ENCODE measurements around the gene MASP2. TPM values are rescaled to one million over a fixed set of nuclear protein-coding genes. Genes with fewer than 3 reads are reported as not detected.
"Not testable (repeated sequence)": the region's sequence is repeated elsewhere in the genome, so short reads cannot be mapped to it uniquely, and the experiment has no call there.

MASP2 gene
- total and polyA plus RNA-seq, 2 donors (not counting 1 experiment from before 2014, with no cell fraction given), result 0.06 TPM; not detected in 1

DNA sequence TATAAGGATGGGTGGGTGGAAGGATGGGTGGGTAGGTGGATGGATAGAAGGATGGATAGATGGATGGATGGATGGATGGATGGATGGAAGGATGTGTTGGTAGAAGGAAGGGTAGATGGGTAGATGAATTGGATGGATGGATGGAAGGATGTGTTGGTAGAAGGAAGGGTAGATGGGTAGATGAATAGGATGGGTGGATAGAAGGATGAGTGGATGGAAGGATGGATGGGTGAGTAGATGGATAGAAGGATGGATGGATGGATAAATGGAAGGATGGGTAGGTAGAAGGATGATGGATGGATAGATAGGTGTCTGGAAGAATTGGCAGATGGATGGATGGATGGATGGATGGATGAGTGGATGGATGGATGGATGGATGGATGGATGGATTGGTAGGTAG, 6.0 kb downstream of the MASP2 start:
- Histone ChIP-seq H2AFZ (ENCODE audit: insufficient read depth, low read depth, low read length, poor library complexity, severe bottlenecking) (no peak overlapping the region), H3K36me3 (replicated peaks in 1 of 2; ENCODE audit: control extremely low read depth in 1 of 2, control insufficient read depth in 1 of 2, extremely low read depth in 1 of 2, insufficient read depth in 2 of 2, low read length in 1 of 2) (no peaks in the 10 kb centered on the region), H3K27ac (ENCODE audit: low read length in 2 of 2) (no peak overlapping the region), H4K20me1 (ENCODE audit: control insufficient read depth, insufficient read depth, low read length, poor library complexity, severe bottlenecking) (no peaks in the 10 kb centered on the region), H3K4me1 (ENCODE audit: control insufficient read depth in 2 of 2, insufficient read depth in 2 of 2, low read length in 2 of 2) (peaks cover 0 to 3% of the 10 kb centered on the region in 2 donors), H3K27me3 (replicated peaks in 1 of 4; ENCODE audit: control extremely low read depth in 1 of 4, control insufficient read depth in 3 of 4, insufficient read depth in 4 of 4, low read length in 3 of 4) (peaks cover 0 to 13% (median 2%) of the 10 kb centered on the region in 4 experiments), H3K79me2 (ENCODE audit: control insufficient read depth, insufficient read depth, low read length) (no peaks in the 10 kb centered on the region), H3K9ac (ENCODE audit: low read length) (no peak overlapping the region), H3K9me3 (ENCODE audit: control extremely low read depth in 1 of 3, control insufficient read depth in 2 of 3, insufficient read depth in 1 of 3, low read length in 2 of 3) (no peaks in the 10 kb centered on the region), H3K4me2 (replicated peaks; ENCODE audit: low read depth, low read length, poor library complexity, severe bottlenecking) (no peak overlapping the region), H3K4me3 (ENCODE audit: control extremely low read depth in 1 of 5, extremely low read depth in 1 of 5, insufficient read depth in 1 of 5, low read depth in 2 of 5, low read length in 4 of 5) (no peak overlapping the region)
- H3K27me3 Mint-ChIP-seq, result peaks cover 7% of the 10 kb centered on the region
- peaks cover 4% of the 10 kb centered on the region for H3K4me1 Mint-ChIP-seq
- POLR2A ChIA-PET, result no interaction called here
- no peak for DNase-seq
- CTCF ChIA-PET, result interaction anchor here (0.6 kb wide), 1 partner anchor 277 kb away, joined by 4 read pairs; no protein-coding TSS in a partner anchor
- intact Hi-C loops (cut with micrococcal nuclease), result no loop called here
- H3K9me3 Mint-ChIP-seq (ENCODE audit: insufficient read depth), result no peaks in the 10 kb centered on the region
- H3K27ac Mint-ChIP-seq, result no peak overlapping the region
- no peak for TF ChIP-seq EZH2 (IDR thresholded peaks at IDR 0.05; ENCODE audit: borderline replicate concordance, insufficient read depth, low read depth, low read length, poor library complexity, severe bottlenecking)
- TF ChIP-seq, protein P1, sequence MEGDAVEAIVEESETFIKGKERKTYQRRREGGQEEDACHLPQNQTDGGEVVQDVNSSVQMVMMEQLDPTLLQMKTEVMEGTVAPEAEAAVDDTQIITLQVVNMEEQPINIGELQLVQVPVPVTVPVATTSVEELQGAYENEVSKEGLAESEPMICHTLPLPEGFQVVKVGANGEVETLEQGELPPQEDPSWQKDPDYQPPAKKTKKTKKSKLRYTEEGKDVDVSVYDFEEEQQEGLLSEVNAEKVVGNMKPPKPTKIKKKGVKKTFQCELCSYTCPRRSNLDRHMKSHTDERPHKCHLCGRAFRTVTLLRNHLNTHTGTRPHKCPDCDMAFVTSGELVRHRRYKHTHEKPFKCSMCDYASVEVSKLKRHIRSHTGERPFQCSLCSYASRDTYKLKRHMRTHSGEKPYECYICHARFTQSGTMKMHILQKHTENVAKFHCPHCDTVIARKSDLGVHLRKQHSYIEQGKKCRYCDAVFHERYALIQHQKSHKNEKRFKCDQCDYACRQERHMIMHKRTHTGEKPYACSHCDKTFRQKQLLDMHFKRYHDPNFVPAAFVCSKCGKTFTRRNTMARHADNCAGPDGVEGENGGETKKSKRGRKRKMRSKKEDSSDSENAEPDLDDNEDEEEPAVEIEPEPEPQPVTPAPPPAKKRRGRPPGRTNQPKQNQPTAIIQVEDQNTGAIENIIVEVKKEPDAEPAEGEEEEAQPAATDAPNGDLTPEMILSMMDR (IDR thresholded peaks at IDR 0.05), result no peak
- no peak overlapping the region for H3K4me3 Mint-ChIP-seq
- ATAC-seq (ENCODE audit: low read depth), result no peak

DNA sequence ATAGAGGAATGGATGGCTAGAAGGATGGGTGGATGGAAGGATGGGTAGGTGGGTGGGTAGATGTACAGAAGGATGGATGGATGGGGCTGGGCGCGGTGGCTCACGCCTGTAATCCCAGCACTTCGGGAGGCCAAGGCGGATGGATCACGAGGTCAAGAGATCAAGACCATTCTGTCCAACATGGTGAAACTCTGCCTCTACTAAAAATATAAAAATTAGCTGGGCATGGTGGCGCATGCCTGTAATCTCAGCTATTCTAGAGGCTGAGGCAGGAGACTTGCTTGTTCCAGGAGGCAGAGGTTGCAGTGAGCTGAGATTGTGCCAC, 7.0 kb downstream of the MASP2 start:
- H3K9ac ChIP-seq (ENCODE audit: low read length); H4K20me1 ChIP-seq (ENCODE audit: control insufficient read depth, insufficient read depth, low read length, poor library complexity, severe bottlenecking); H3K4me2 ChIP-seq (replicated peaks; ENCODE audit: low read depth, low read length, poor library complexity, severe bottlenecking); H2AFZ ChIP-seq (ENCODE audit: insufficient read depth, low read depth, low read length, poor library complexity, severe bottlenecking); DNase-seq; H3K9me3 ChIP-seq (ENCODE audit: control extremely low read depth in 1 of 3, control insufficient read depth in 2 of 3, insufficient read depth in 1 of 3, low read length in 2 of 3); H3K27me3 Mint-ChIP-seq; H3K79me2 ChIP-seq (ENCODE audit: control insufficient read depth, insufficient read depth, low read length); H3K27ac ChIP-seq (ENCODE audit: low read length in 2 of 2); H3K9me3 Mint-ChIP-seq (ENCODE audit: insufficient read depth); intact Hi-C loops (cut with micrococcal nuclease); H3K4me1 ChIP-seq (ENCODE audit: control insufficient read depth in 2 of 2, insufficient read depth in 2 of 2, low read length in 2 of 2); H3K36me3 ChIP-seq (replicated peaks in 1 of 2; ENCODE audit: control extremely low read depth in 1 of 2, control insufficient read depth in 1 of 2, extremely low read depth in 1 of 2, insufficient read depth in 2 of 2, low read length in 1 of 2); H3K27ac Mint-ChIP-seq; H3K4me3 Mint-ChIP-seq; ATAC-seq (ENCODE audit: low read depth); H3K4me3 ChIP-seq (ENCODE audit: control extremely low read depth in 1 of 5, extremely low read depth in 1 of 5, insufficient read depth in 1 of 5, low read depth in 2 of 5, low read length in 4 of 5); H3K4me1 Mint-ChIP-seq: not testable (repeated sequence)
- POLR2A ChIA-PET, result interaction anchor here (0.7 kb wide), 1 partner anchor 784 kb away, joined by 3 read pairs; no protein-coding TSS in a partner anchor
- CTCF ChIA-PET, result interaction anchor here (0.7 kb wide), 1 partner anchor 808 kb away, joined by 5 read pairs; the partner anchor contains the start of gene NPPA
- H3K27me3 ChIP-seq (replicated peaks in 1 of 4; ENCODE audit: control extremely low read depth in 1 of 4, control insufficient read depth in 3 of 4, insufficient read depth in 4 of 4, low read length in 3 of 4), result peaks cover 0 to 13% (median 2%) of the 10 kb centered on the region in 4 experiments
- 89% methylated on average over 7 of the region's 7 CpGs for WGBS (ENCODE audit: insufficient coverage)
